Heart right ventricle (tissue), 16 donors: Measurements from ENCODE around the gene PSMA7. TPM values are rescaled to one million over a fixed set of nuclear protein-coding genes. Genes with fewer than 3 reads are reported as not detected.

Experiments
- ATAC-seq, 8 donors: fragments of 200-7000 bp; cut with Tn5 transposase; one replicate each; pipeline ENCODE4 v1.9.1; 2020; ENCODE audit warnings: mild to moderate bottlenecking in 8 of 8, moderate library complexity in 8 of 8, moderate number of reproducible peaks in 1 of 8
- DNase-seq, 2 donors: peaks; one replicate each; pipeline ENCODE4 v3.0.0-alpha.2; 2020
- H3K27ac ChIP-seq, 10 donors: fragments of 200-600 bp; sonication (generic) in 2 of 10; one replicate each; pipeline versions ENCODE4 v1.5.0 to v1.8.0; 2020 to 2022; ENCODE audit warnings: mild to moderate bottlenecking in 3 of 10
- H3K27me3 ChIP-seq, 7 donors: fragments of 200-600 bp; one replicate each; pipeline ENCODE4 v1.8.0; 2021 to 2022; ENCODE audit warnings: mild to moderate bottlenecking in 2 of 7
- H3K36me3 ChIP-seq, 9 donors: fragments of 200-600 bp; sonication (generic) in 1 of 9; one replicate each; pipeline versions ENCODE4 v1.5.0 to v1.8.0; 2020 to 2022; ENCODE audit warnings: mild to moderate bottlenecking in 2 of 9
- H3K4me1 ChIP-seq, 9 donors: fragments of 200-600 bp; sonication (generic) in 1 of 9; one replicate each; pipeline versions ENCODE4 v1.5.0 to v1.8.0; 2020 to 2022; ENCODE audit warnings: mild to moderate bottlenecking in 4 of 9
- H3K4me3 ChIP-seq, 10 donors: fragments of 200-600 bp; sonication (generic) in 2 of 10; one replicate each; pipeline versions ENCODE4 v1.5.0 to v1.8.0; 2020 to 2022; ENCODE audit warnings: mild to moderate bottlenecking in 7 of 10, moderate library complexity in 2 of 10
- H3K9me3 ChIP-seq, 11 donors: fragments of 200-600 bp in 10 of 11; sonication (generic) in 2 of 11; one replicate each; pipeline versions ENCODE4 v1.5.0 to v1.8.0; 2013 to 2022; ENCODE audit warnings: mild to moderate bottlenecking in 2 of 11, control low read depth in 1 of 11, moderate library complexity in 1 of 11
- CTCF ChIP-seq, 9 donors: fragments of 200-600 bp; sonication (generic) in 2 of 9; IDR thresholded peaks; one replicate each; pipeline versions ENCODE4 v1.5.0 to v1.8.0; 2021 to 2022; ENCODE audit warnings: antibody characterized with exemption in 9 of 9, mild to moderate bottlenecking in 5 of 9, moderate library complexity in 1 of 9
- WGBS, 2 donors: extraction: QIAGEN DNeasy Blood & Tissue Kit; methylation state at CpG; one replicate each; pipeline ENCODE4 v1.1.7; 2013; ENCODE audit warnings: inconsistent platforms in 1 of 2; 5-methylcytosine and 5-hydroxymethylcytosine counted together
- intact Hi-C, 10 donors: fragments of 100-400 bp; cut with DNase I; formaldehyde crosslinking; loops; one replicate each; pipeline versions ENCODE4 v1.11.1 to v1.14.2; 2022
- polyA plus RNA-seq, 2 donors: library from polyadenylated mRNA; stranded (reverse); fragments of 200-250 nt; gene quantifications; one replicate each; pipeline ENCODE4 v1.2.3, GENCODE V29; 2013
- total RNA-seq, 10 donors: library from RNA; stranded (reverse); fragmentation: NEBNext Ultra II Directional in 3 of 10; extraction: Animal tissue kit (Norgen Biotek cat#: 25700) in 3 of 10; gene quantifications; one replicate each; pipeline versions ENCODE4 v1.2.1 to v1.2.4, GENCODE V29; 2021 to 2023
- donor health status: Arrhythmogenic right ventricular cardiomyopathy.
- donor health status: ischemic (EF 13 %, LVEDD 7.1; RV severe dilation, severe dysfunction).
- donor health status: healthy with polysubstance abuse.
- donor health status: DM: no; HTN: yes; CAD: no.
- donor health status: DM: no; HTN: no; CAD: no.
- donor health status: ischemic (EF 25% LVEDD 6.9; RV normal size, moderate dysfunction).
- donor health status: ischemic (EF 25% LVEDD 5.7; RV mildly dilated, moderate dysfunction).
- donor health status: healthy.
- donor health status: DM: yes; HTN: yes; CAD: no.
- donor health status: Ischemic cardiomyopathy.
- donor health status: ischemic (EF 35%, LVEDD 5.7; RV mildly dilated, moderate dysfunction).
- donor health status: nonischemic (EF 11% LVEDD 7.7; RV severe dilation, severe dysfunction).
- donor health status: DM: yes; HTN: yes; CAD: no.
- donor health status: PGD.
- donor health status: ischemic (EF 29% LVEDD 5.4; RV normal size, mild dysfunction).
- donor health status: nonischemic (EF 23%, LVEDD 6.1; RV moderate dilation, normal function).

PSMA7 gene
- total and polyA plus RNA-seq, 12 donors = 143 to 567 (median 200) TPM

- Histone ChIP-seq H3K27ac (no peak overlapping the region), H3K4me3 (no peak overlapping the region), H3K4me1 (peaks cover 5 to 15% (median 10%) of the 10 kb centered on the region in 9 donors), H3K36me3 (peaks cover 0 to 58% (median 19%) of the 10 kb centered on the region in 9 donors), H3K27me3 (no peaks in the 10 kb centered on the region), H3K9me3 (no peaks in the 10 kb centered on the region)
- no peak for DNase-seq
- no peak for ATAC-seq
- intact Hi-C loops = no loop called here
- 95 to 98% methylated on average over 9 of the region's 9 CpGs for WGBS, 2 donors
- no peak for TF ChIP-seq CTCF (IDR thresholded peaks at IDR 0.05)
Measured at GRCh38 chr20:62160253-62160652, 17.1 kb upstream of the PSMA7 start.

- no peak overlapping the region for H3K27ac ChIP-seq
- no peak for DNase-seq
- 83 to 88% methylated on average over 14 of the region's 14 CpGs for WGBS, 2 donors
- H3K4me1 ChIP-seq = peaks cover 5 to 15% (median 10%) of the 10 kb centered on the region in 9 donors
- no peaks in the 10 kb centered on the region for H3K9me3 ChIP-seq
- H3K27me3 ChIP-seq = no peaks in the 10 kb centered on the region
- no peak for TF ChIP-seq CTCF (IDR thresholded peaks at IDR 0.05)
- no peak for ATAC-seq
- no peak overlapping the region for H3K4me3 ChIP-seq
- peaks cover 0 to 57% (median 19%) of the 10 kb centered on the region in 9 donors for H3K36me3 ChIP-seq
- intact Hi-C loops = loop anchor here in 3 of 10 donors (5.0 kb wide), 1 partner anchor 148 kb away; no protein-coding TSS in a partner anchor
Measured at GRCh38 chr20:62159839-62160238, 16.6 kb upstream of the PSMA7 start.

- peak in 1 of 8 donors; percentile 31 for ATAC-seq
- H3K27me3 ChIP-seq = no peaks in the 10 kb centered on the region
- intact Hi-C loops = loop anchor here in 3 of 10 donors (5.0 kb wide), 1 partner anchor 147 kb away; no protein-coding TSS in a partner anchor
- no peak for DNase-seq
- H3K4me3 ChIP-seq = no peak overlapping the region
- 82 to 86% methylated on average over 11 of the region's 11 CpGs for WGBS, 2 donors
- no peaks in the 10 kb centered on the region for H3K9me3 ChIP-seq
- H3K36me3 ChIP-seq = peaks cover 0 to 57% (median 14%) of the 10 kb centered on the region in 9 donors
- H3K4me1 ChIP-seq = peaks cover 5 to 15% (median 10%) of the 10 kb centered on the region in 9 donors
- H3K27ac ChIP-seq = no peak overlapping the region
- no peak for TF ChIP-seq CTCF (IDR thresholded peaks at IDR 0.05)
Measured at GRCh38 chr20:62159052-62159451, 15.9 kb upstream of the PSMA7 start.

- TF ChIP-seq CTCF (IDR thresholded peaks at IDR 0.05) = no peak
- no peak overlapping the region for H3K27ac ChIP-seq
- ATAC-seq (no peak), DNase-seq (no peak)
- no peaks in the 10 kb centered on the region for H3K27me3 ChIP-seq
- no peak overlapping the region for H3K4me3 ChIP-seq
- H3K9me3 ChIP-seq = peaks cover 0 to under 1% (median 0%) of the 10 kb centered on the region in 11 donors
- H3K36me3 ChIP-seq = peaks cover 0 to 52% (median 11%) of the 10 kb centered on the region in 9 donors
- 92% methylated on average over 22 of the region's 22 CpGs for WGBS, 2 donors
- intact Hi-C loops = loop anchor here in 3 of 10 donors (5.0 kb wide), 1 partner anchor 146 kb away; no protein-coding TSS in a partner anchor
- peaks cover 5 to 15% (median 10%) of the 10 kb centered on the region in 9 donors for H3K4me1 ChIP-seq
Measured at GRCh38 chr20:62158541-62158940, 15.3 kb upstream of the PSMA7 start.
